ENCODE data around the gene ITPR1.

DNA sequence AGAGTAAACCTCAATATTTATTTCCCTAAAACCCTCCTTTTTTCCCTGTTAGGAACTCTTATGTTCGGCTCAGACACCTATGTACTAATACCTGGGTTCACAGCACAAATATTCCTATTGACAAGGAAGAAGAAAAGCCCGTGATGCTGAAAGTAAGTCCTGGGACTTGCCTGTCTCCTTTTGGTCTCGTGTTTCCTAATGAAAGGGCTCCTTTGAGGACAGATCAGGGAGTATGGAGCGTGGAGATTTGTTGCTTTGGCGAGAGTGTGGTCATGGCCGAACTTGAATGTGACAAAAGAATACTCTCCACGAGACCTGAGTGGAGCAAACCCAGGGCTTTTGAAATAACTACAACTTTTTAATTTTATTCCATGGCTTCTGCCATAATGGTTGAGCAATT, 167.8 kb downstream of the ITPR1 start:
- TF ChIP-seq, protein P1, sequence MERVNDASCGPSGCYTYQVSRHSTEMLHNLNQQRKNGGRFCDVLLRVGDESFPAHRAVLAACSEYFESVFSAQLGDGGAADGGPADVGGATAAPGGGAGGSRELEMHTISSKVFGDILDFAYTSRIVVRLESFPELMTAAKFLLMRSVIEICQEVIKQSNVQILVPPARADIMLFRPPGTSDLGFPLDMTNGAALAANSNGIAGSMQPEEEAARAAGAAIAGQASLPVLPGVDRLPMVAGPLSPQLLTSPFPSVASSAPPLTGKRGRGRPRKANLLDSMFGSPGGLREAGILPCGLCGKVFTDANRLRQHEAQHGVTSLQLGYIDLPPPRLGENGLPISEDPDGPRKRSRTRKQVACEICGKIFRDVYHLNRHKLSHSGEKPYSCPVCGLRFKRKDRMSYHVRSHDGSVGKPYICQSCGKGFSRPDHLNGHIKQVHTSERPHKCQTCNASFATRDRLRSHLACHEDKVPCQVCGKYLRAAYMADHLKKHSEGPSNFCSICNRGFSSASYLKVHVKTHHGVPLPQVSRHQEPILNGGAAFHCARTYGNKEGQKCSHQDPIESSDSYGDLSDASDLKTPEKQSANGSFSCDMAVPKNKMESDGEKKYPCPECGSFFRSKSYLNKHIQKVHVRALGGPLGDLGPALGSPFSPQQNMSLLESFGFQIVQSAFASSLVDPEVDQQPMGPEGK (CRISPR knock-in tag; IDR thresholded peaks at IDR 0.05; ENCODE audit: borderline replicate concordance), result no peak
- TF ChIP-seq ZFP30 (CRISPR knock-in tag; IDR thresholded peaks at IDR 0.05) (no peak), ISL1 (CRISPR knock-in tag; IDR thresholded peaks at IDR 0.05) (no peak), ZFP3 (CRISPR knock-in tag; IDR thresholded peaks at IDR 0.05) (no peak), RARB (CRISPR knock-in tag; IDR thresholded peaks at IDR 0.05) (no peak)

All from SK-N-SH treated with all-trans-retinoic acid at 6 μM for 48 hours (cell line).